Fibroblast of lung (primary cell): ENCODE results near the gene TRIM8.

Experiments used
- CTCF ChIP-seq, 2 donors: IDR thresholded peaks in 1 of 2; conservative IDR thresholded peaks in 1 of 2; 1 replicate in 1 of 2; 2 replicates in 1 of 2; pipeline ENCODE4 v1.5.1; 2011 to 2012; ENCODE audit warnings: low read length in 2 of 2, control low read depth in 1 of 2, inconsistent platforms in 1 of 2, low read depth in 1 of 2, mild to moderate bottlenecking in 1 of 2
- EZH2 ChIP-seq: IDR thresholded peaks from 2 replicates; pipeline ENCODE4 v1.5.1; 2012; ENCODE audit warnings: low read length, control low read depth, mild to moderate bottlenecking; ENCODE audit errors: missing control alignments

DNA sequence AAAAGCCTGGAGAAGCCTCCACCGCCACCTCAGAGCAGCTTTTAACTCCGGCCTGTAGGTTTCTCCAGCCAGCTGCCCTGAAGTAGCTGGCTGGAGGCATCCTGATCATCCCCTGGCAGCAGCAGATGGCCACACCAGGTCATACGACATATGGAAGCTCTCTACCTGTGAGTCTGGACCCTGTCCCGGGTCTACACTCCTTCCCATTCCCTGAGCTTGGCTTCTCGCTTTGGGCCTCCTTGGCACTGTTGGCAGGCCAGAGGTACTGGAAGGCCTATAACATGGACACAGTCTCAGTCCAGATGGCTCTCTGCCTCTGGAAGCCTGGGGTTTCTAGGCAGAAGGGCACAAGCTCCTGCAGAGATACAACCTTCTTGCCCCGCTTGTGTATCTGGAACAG is 43.5 kb upstream of the TRIM8 start:
- TF ChIP-seq CTCF (conservative IDR thresholded peaks at IDR 0.05 in 1 of 2, IDR thresholded peaks at IDR 0.05 in 1 of 2; ENCODE audit: low read depth in 1 of 2, low read length in 2 of 2) (no peak), EZH2 (no peak)
